ENCODE results near the gene APOO.

GRCh38 chrX:23911126-23911835 is 3.5 kb upstream of the APOO start:
- TF ChIP-seq, protein P1, sequence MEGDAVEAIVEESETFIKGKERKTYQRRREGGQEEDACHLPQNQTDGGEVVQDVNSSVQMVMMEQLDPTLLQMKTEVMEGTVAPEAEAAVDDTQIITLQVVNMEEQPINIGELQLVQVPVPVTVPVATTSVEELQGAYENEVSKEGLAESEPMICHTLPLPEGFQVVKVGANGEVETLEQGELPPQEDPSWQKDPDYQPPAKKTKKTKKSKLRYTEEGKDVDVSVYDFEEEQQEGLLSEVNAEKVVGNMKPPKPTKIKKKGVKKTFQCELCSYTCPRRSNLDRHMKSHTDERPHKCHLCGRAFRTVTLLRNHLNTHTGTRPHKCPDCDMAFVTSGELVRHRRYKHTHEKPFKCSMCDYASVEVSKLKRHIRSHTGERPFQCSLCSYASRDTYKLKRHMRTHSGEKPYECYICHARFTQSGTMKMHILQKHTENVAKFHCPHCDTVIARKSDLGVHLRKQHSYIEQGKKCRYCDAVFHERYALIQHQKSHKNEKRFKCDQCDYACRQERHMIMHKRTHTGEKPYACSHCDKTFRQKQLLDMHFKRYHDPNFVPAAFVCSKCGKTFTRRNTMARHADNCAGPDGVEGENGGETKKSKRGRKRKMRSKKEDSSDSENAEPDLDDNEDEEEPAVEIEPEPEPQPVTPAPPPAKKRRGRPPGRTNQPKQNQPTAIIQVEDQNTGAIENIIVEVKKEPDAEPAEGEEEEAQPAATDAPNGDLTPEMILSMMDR (IDR thresholded peaks at IDR 0.05), result no peak
- TF ChIP-seq EZH2phosphoT487 (IDR thresholded peaks at IDR 0.05) (no peak), EZH2 (IDR thresholded peaks at IDR 0.05) (no peak)
